Muscle of back (tissue), 11 donors: ENCODE data around the gene CLCN2. TPM values are rescaled to one million over a fixed set of nuclear protein-coding genes. Genes with fewer than 3 reads are reported as not detected.
A peak's percentile ranks its signal among the peaks of the same experiment; 100 is the strongest.

Experiments used
- DNase-seq, 3 donors: peaks; one replicate each; pipeline versions ENCODE4 v3.0.0 to v3.0.0-alpha.2; 2013
- polyA plus RNA-seq, 10 donors: library from polyadenylated mRNA; unstranded; fragments of 120-200 nt; gene quantifications; one replicate each; pipeline ENCODE4 v1.2.1, GENCODE V29; 2013; ENCODE audit not compliant: insufficient read length in 10 of 10

Gene CLCN2
- polyA plus RNA-seq, 10 donors, result 2.4 to 5.9 (median 3.2) TPM

GRCh38 chr3:184381261-184382224, 20.1 kb upstream of the CLCN2 start:
- peak in 1 of 3 donors; percentile 72 for DNase-seq

GRCh38 chr3:184380627-184381260, 19.3 kb upstream of the CLCN2 start:
- peak in 1 of 3 donors; percentile 70 for DNase-seq

GRCh38 chr3:184380185-184380626, 18.8 kb upstream of the CLCN2 start:
- DNase-seq, result peak; percentile 68 to 90 (median 86)

- peak in 1 of 3 donors; percentile 78 for DNase-seq
These were observed 18.2 kb upstream of the CLCN2 start, which contains the start of gene CHRD for GRCh38 chr3:184379358-184380184. TSS of gene CHRD (plus strand) at chr3:184380054. CDS start at chr3:184380319, 265 bp downstream.

GRCh38 chr3:184378651-184379357, 17.4 kb upstream of the CLCN2 start:
- peak in 1 of 3 donors; percentile 73 for DNase-seq

- no peak for DNase-seq
These were observed 16.6 kb upstream of the CLCN2 start, which contains the start of gene THPO for GRCh38 chr3:184377882-184378445. TSS of gene THPO (minus strand) at chr3:184378207. CDS start at chr3:184376259, 1,948 bp downstream.

GRCh38 chr3:184377374-184377773, 16.0 kb upstream of the CLCN2 start:
- no peak for DNase-seq

GRCh38 chr3:184375747-184376461, 14.5 kb upstream of the CLCN2 start:
- DNase-seq, result no peak

GRCh38 chr3:184373422-184373821, 12.0 kb upstream of the CLCN2 start:
- DNase-seq, result no peak

- no peak for DNase-seq
These were observed 11.5 kb upstream of the CLCN2 start for GRCh38 chr3:184372911-184373310.

- no peak for DNase-seq
These were observed 11.0 kb upstream of the CLCN2 start for GRCh38 chr3:184372296-184372821.

- peak; percentile 84 to 93 (median 88) for DNase-seq
These were observed 10.2 kb upstream of the CLCN2 start for GRCh38 chr3:184371570-184372018.

- peak in 1 of 3 donors; percentile 56 for DNase-seq
These were observed 7.3 kb upstream of the CLCN2 start for GRCh38 chr3:184368586-184369183.

GRCh38 chr3:184368116-184368515, 6.7 kb upstream of the CLCN2 start:
- no peak for DNase-seq

GRCh38 chr3:184366619-184367289, 5.3 kb upstream of the CLCN2 start:
- DNase-seq, result no peak

- peak; percentile 97 to 99 (median 98) for DNase-seq
These were observed 1.5 kb upstream of the CLCN2 start for GRCh38 chr3:184362668-184363546.

- DNase-seq, result peak in 1 of 3 donors; percentile 93
These were observed 695 bp upstream of the CLCN2 start for GRCh38 chr3:184361932-184362667.
